Measurements from ENCODE around the gene FLT1.

DNA sequence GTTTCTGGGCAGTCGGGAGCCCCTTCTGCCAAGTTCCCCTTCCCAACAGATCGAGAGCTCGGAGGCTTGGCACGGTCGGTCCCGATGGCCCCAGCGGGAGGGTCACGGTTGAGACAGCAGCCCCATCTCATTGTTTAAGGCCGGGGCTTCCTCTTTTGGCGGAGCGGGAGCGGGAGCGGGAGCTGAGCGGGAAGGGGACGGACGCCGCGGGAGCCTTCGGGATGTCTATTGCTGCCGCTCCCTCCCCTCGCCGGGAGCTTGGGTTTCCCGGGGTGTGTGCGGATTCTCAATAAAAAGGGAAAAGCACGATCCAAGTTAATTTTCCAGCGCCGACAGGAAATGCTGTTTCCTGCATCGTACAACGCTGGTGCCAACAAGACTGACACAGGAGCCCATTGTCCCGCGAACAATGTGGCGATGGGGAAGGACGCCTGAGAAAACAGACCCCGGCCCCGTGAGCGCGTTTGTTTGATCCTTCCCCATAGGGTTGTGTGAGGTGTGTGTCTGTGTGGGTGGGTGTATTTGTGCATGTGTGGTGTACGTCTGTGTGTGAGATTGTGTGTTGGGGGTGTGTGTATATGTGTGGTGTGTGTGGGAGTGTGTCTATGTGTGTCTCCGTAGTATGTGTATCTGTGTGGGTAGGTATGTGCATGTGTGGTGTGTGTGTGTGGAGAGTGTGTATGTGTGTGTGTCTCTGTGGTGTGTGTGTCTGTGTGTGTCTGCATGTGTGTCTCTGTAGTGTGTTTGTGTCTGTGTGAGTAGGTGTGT lies 36.3 kb upstream of the FLT1 start:
- TF ChIP-seq, protein P1, sequence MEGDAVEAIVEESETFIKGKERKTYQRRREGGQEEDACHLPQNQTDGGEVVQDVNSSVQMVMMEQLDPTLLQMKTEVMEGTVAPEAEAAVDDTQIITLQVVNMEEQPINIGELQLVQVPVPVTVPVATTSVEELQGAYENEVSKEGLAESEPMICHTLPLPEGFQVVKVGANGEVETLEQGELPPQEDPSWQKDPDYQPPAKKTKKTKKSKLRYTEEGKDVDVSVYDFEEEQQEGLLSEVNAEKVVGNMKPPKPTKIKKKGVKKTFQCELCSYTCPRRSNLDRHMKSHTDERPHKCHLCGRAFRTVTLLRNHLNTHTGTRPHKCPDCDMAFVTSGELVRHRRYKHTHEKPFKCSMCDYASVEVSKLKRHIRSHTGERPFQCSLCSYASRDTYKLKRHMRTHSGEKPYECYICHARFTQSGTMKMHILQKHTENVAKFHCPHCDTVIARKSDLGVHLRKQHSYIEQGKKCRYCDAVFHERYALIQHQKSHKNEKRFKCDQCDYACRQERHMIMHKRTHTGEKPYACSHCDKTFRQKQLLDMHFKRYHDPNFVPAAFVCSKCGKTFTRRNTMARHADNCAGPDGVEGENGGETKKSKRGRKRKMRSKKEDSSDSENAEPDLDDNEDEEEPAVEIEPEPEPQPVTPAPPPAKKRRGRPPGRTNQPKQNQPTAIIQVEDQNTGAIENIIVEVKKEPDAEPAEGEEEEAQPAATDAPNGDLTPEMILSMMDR (IDR thresholded peaks at IDR 0.05), result no peak
- TF ChIP-seq NPAS2 (CRISPR knock-in tag; IDR thresholded peaks at IDR 0.05; ENCODE audit: borderline replicate concordance) (no peak), RCOR1 (IDR thresholded peaks at IDR 0.05; ENCODE audit: low read depth, low read length) (no peak), CHD2 (IDR thresholded peaks at IDR 0.05; ENCODE audit: low read length, partially characterized antibody) (no peak), POLR2A (IDR thresholded peaks at IDR 0.05; ENCODE audit: low read length) (no peak), RFX5 (IDR thresholded peaks at IDR 0.05) (no peak)

All from A549 (cell line).